H1 (cell line): ENCODE results near the gene MCFD2. TPM values are rescaled to one million over a fixed set of nuclear protein-coding genes. Genes with fewer than 3 reads are reported as not detected.

Experiments used
- CHD7 ChIP-seq: fragments of 300-600 bp; sonication (generic); IDR thresholded peaks from 2 replicates; pipeline ENCODE4 v1.7.1; 2012; ENCODE audit warnings: low read length, moderate library complexity, mild to moderate bottlenecking, inconsistent platforms; ENCODE audit not compliant: insufficient replicate concordance
- KDM5A ChIP-seq: fragments of 200-600 bp; IDR thresholded peaks from 2 replicates; pipeline ENCODE4 v1.7.1; 2012; ENCODE audit warnings: mild to moderate bottlenecking, low read length, inconsistent platforms, mixed read lengths
- NANOG ChIP-seq: IDR thresholded peaks from 2 replicates; pipeline ENCODE4 v1.6.1; 2011; ENCODE audit warnings: low read length, low read depth, mild to moderate bottlenecking, inconsistent platforms; ENCODE audit not compliant: insufficient read depth, poor library complexity, severe bottlenecking
- NRF1 ChIP-seq: IDR thresholded peaks from 2 replicates; pipeline ENCODE4 v1.6.1; 2011; ENCODE audit warnings: mild to moderate bottlenecking, low read depth, low read length, improper control_type of control experiment
- PHF8 ChIP-seq: fragments of 200-600 bp; sonication (generic); conservative IDR thresholded peaks from 2 replicates; pipeline ENCODE4 v1.7.1; 2012; ENCODE audit warnings: low read depth, mild to moderate bottlenecking, inconsistent platforms, low read length, moderate library complexity
- RXRA ChIP-seq: IDR thresholded peaks from 2 replicates; pipeline ENCODE4 v1.6.1; 2011; ENCODE audit warnings: low read depth, mild to moderate bottlenecking, low read length, moderate library complexity; ENCODE audit not compliant: insufficient read depth
- SAP30 ChIP-seq: fragments of 300-600 bp; sonication (generic); IDR thresholded peaks from 2 replicates; pipeline ENCODE4 v1.7.1; 2012; ENCODE audit warnings: low read length, moderate library complexity, mild to moderate bottlenecking, inconsistent platforms; ENCODE audit not compliant: insufficient read depth, insufficient replicate concordance
- SIN3A ChIP-seq, 2 experiments: IDR thresholded peaks in 1 of 2; conservative IDR thresholded peaks in 1 of 2; 2 replicates each; pipeline ENCODE4 v1.6.1; 2011 to 2012; ENCODE audit warnings: low read length in 2 of 2, improper control_type of control experiment in 1 of 2, low read depth in 1 of 2, mild to moderate bottlenecking in 1 of 2
- polyA plus RNA-seq, 7 experiments: library from polyadenylated mRNA; depleted of rRNA in 3 of 7; stranded (reverse) in 5 of 7; unstranded in 2 of 7; fragments of >200 nt in 5 of 7; fragments of 200-250 nt in 2 of 7; gene quantifications; 1 replicate in 5 of 7; 2 replicates in 1 of 7; 4 replicates in 1 of 7; pipeline versions ENCODE4 v1.2.1 to v1.2.3, GENCODE V29; 2011 to 2013; ENCODE audit warnings: missing spikeins in 2 of 7, mixed read lengths in 2 of 7
- total RNA-seq: library from RNA; stranded (reverse); fragmentation: NEBNext Ultra II Directional; extraction: Animal tissue kit (Norgen Biotek cat#: 25700); gene quantifications from 2 replicates; pipeline ENCODE4 v1.2.1, GENCODE V29; 2021

The MCFD2 gene
- total and polyA plus RNA-seq, 2 of the 8 experiments (the other 6 are each of a cell fraction or from before 2014, with no cell fraction given) = 35.2 to 76.2 TPM

DNA sequence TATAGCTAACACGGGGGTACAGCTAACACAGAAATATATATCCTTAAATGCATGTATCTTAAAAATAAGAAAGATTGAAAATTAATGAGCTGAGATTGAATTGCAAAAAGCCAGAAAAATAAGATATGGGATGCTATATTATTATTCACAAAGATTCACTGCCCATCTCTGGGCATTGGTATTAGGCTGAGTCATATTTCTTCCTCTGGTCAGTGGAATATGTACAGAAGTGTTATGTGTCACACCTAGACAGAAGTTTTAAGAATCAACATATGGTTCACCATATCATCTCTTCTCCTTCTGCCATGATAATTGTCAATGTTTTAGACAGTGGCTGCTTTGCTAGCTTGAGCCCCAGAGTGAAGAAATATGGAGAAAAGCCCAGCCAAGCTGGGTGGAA, 14.0 kb upstream of the MCFD2 start (continued):
- TF ChIP-seq CHD7 = no peak
- no peak for TF ChIP-seq NRF1
- no peak for TF ChIP-seq PHF8
- no peak for TF ChIP-seq SIN3A (conservative IDR thresholded peaks at IDR 0.05 in 1 of 2, IDR thresholded peaks at IDR 0.05 in 1 of 2; ENCODE audit: low read depth in 1 of 2, low read length in 2 of 2)
- TF ChIP-seq SAP30 = no peak
- no peak for TF ChIP-seq NANOG
- TF ChIP-seq KDM5A = no peak
- TF ChIP-seq RXRA = no peak
